Measurements from ENCODE around the gene FCHSD2.

FCHSD2 gene

GRCh38 chr11:73009972-73010371 is 132.1 kb downstream of the FCHSD2 start:
- peaks cover 15% of the 10 kb centered on the region for H3K9me3 ChIP-seq (ENCODE audit: low read length)
- no peak overlapping the region for H3K9ac ChIP-seq (ENCODE audit: low read length)
- no peak overlapping the region for H3K4me2 ChIP-seq (ENCODE audit: low read length)
- H3K4me3 ChIP-seq (ENCODE audit: low read depth, low read length, poor library complexity, severe bottlenecking) = no peak overlapping the region
- H3F3A ChIP-seq (ENCODE audit: insufficient read depth, low read length) = no peaks in the 10 kb centered on the region; the same call in 1 of the 2 replicates
- H4K20me1 ChIP-seq (ENCODE audit: insufficient read depth, low read length) = no peaks in the 10 kb centered on the region
- H3K9me2 ChIP-seq (ENCODE audit: low read depth, low read length) = no peaks in the 10 kb centered on the region
- H3K79me2 ChIP-seq (ENCODE audit: insufficient read depth, low read length) = 0 out of 2 replicates have a peak, but pooled peaks cover 2% of the 10 kb centered on the region
- TF ChIP-seq CTCF (IDR thresholded peaks at IDR 0.05; ENCODE audit: low read length) (no peak), EZH2 (IDR thresholded peaks at IDR 0.05; ENCODE audit: borderline replicate concordance, low read length) (no peak)
- no peaks in the 10 kb centered on the region for H3K4me1 ChIP-seq (ENCODE audit: insufficient read depth, low read length, severe bottlenecking)
- no peaks in the 10 kb centered on the region for H3K27me3 ChIP-seq (ENCODE audit: insufficient read depth, low read length)
- H3K36me3 ChIP-seq (ENCODE audit: insufficient read depth, low read length) = peaks cover 77% of the 10 kb centered on the region
- no peak overlapping the region for H2AFZ ChIP-seq (ENCODE audit: low read length)
- no peak overlapping the region for H3K27ac ChIP-seq (ENCODE audit: low read depth, low read length, poor library complexity, severe bottlenecking)

GRCh38 chr11:73004088-73004487 is 138.0 kb downstream of the FCHSD2 start:
- H3K4me2 ChIP-seq (ENCODE audit: low read length) = no peak overlapping the region
- H3K9me3 ChIP-seq (ENCODE audit: low read length) = no peaks in the 10 kb centered on the region; the same call in 1 of the 2 replicates
- no peak overlapping the region for H2AFZ ChIP-seq (ENCODE audit: low read length)
- peaks cover 55% of the 10 kb centered on the region for H3K36me3 ChIP-seq (ENCODE audit: insufficient read depth, low read length)
- no peak overlapping the region for H3K4me3 ChIP-seq (ENCODE audit: low read depth, low read length, poor library complexity, severe bottlenecking)
- H3K9ac ChIP-seq (ENCODE audit: low read length) = no peak overlapping the region
- TF ChIP-seq CTCF (IDR thresholded peaks at IDR 0.05; ENCODE audit: low read length) (no peak), EZH2 (IDR thresholded peaks at IDR 0.05; ENCODE audit: borderline replicate concordance, low read length) (no peak)
- H3K4me1 ChIP-seq (ENCODE audit: insufficient read depth, low read length, severe bottlenecking) = no peaks in the 10 kb centered on the region
- no peaks in the 10 kb centered on the region for H3K27me3 ChIP-seq (ENCODE audit: insufficient read depth, low read length)
- no peaks in the 10 kb centered on the region for H4K20me1 ChIP-seq (ENCODE audit: insufficient read depth, low read length)
- H3K79me2 ChIP-seq (ENCODE audit: insufficient read depth, low read length) = peaks cover 12% of the 10 kb centered on the region; the same call in 1 of the 2 replicates
- no peak overlapping the region for H3K27ac ChIP-seq (ENCODE audit: low read depth, low read length, poor library complexity, severe bottlenecking)
- no peaks in the 10 kb centered on the region; the same call in 1 of the 2 replicates for H3F3A ChIP-seq (ENCODE audit: insufficient read depth, low read length)
- no peaks in the 10 kb centered on the region for H3K9me2 ChIP-seq (ENCODE audit: low read depth, low read length)

- H3K4me1 ChIP-seq (ENCODE audit: insufficient read depth, low read length, severe bottlenecking) = no peaks in the 10 kb centered on the region
- H2AFZ ChIP-seq (ENCODE audit: low read length) = no peak overlapping the region
- peak overlapping the region; percentile 27 for H3K27ac ChIP-seq (ENCODE audit: low read depth, low read length, poor library complexity, severe bottlenecking)
- no peak for TF ChIP-seq EZH2 (IDR thresholded peaks at IDR 0.05; ENCODE audit: borderline replicate concordance, low read length)
- TF ChIP-seq CTCF (IDR thresholded peaks at IDR 0.05; ENCODE audit: low read length) = no peak
- no peaks in the 10 kb centered on the region for H3F3A ChIP-seq (ENCODE audit: insufficient read depth, low read length)
- H3K9me2 ChIP-seq (ENCODE audit: low read depth, low read length) = no peaks in the 10 kb centered on the region
- no peaks in the 10 kb centered on the region for H4K20me1 ChIP-seq (ENCODE audit: insufficient read depth, low read length)
- H3K4me2 ChIP-seq (ENCODE audit: low read length) = no peak overlapping the region
- H3K36me3 ChIP-seq (ENCODE audit: insufficient read depth, low read length) = peaks cover 55% of the 10 kb centered on the region
- H3K4me3 ChIP-seq (ENCODE audit: low read depth, low read length, poor library complexity, severe bottlenecking) = no peak overlapping the region
- peaks cover 12% of the 10 kb centered on the region; the same call in 1 of the 2 replicates for H3K79me2 ChIP-seq (ENCODE audit: insufficient read depth, low read length)
- H3K27me3 ChIP-seq (ENCODE audit: insufficient read depth, low read length) = no peaks in the 10 kb centered on the region
- H3K9ac ChIP-seq (ENCODE audit: low read length) = no peak overlapping the region
- H3K9me3 ChIP-seq (ENCODE audit: low read length) = no peaks in the 10 kb centered on the region; the same call in 1 of the 2 replicates
Observed at GRCh38 chr11:73003088-73003487, 139.0 kb downstream of the FCHSD2 start.

Measured in OCI-LY1 (cell line).